K562 (cell line): ENCODE measurements around the gene SNRNP70. TPM values are rescaled to one million over a fixed set of nuclear protein-coding genes. Genes with fewer than 3 reads are reported as not detected.
A peak's percentile ranks its signal among the peaks of the same experiment; 100 is the strongest.

Experiments used
- ATAC-seq: fragments of 200-7000 bp; cut with Tn5 transposase; 3 replicates; pipeline ENCODE4 v1.9.1; 2020; ENCODE audit warnings: moderate library complexity
- BruUV-seq: library from RNA; stranded (reverse); fragments of 400-500 nt; replicated peaks from 2 replicates; lab custom pipeline; 2021; lab: Mats Ljungman, UMichigan
- CTCF ChIA-PET: fragments of 300-600 bp; formaldehyde crosslinking; extraction: SDS; loops from one replicate; lab custom pipeline; 2021; ENCODE audit warnings: low intra/inter-chr PET ratio; lab: Yijun Ruan, JAX
- POLR2A ChIA-PET: fragments of 300-600, 350-650 bp; sonication (Branson Sonifier 250); formaldehyde crosslinking; extraction: SDS; loops from one replicate; lab custom pipeline; 2021; ENCODE audit warnings: antibody characterized with exemption, inconsistent platforms; lab: Yijun Ruan, JAX
- DNase-seq, 4 experiments: peaks; one replicate each; pipeline versions ENCODE4 v3.0.0 to v3.0.0-alpha.2; 2011 to 2018; ENCODE audit warnings: low spot score in 3 of 4, mixed read lengths in 3 of 4; ENCODE audit errors: extremely low read depth in 1 of 4
- FAIRE-seq: peaks from 2 replicates; lab custom pipeline; 2011; peaks lifted over from hg19 to GRCh38; lab: Jason Lieb, UNC
- H2AFZ ChIP-seq: 2 replicates; pipeline ENCODE4 v1.6.0; 2011; ENCODE audit warnings: low read depth, low read length, control low read depth, inconsistent platforms
- H3K27ac ChIP-seq: fragments of 200-600 bp; 3 replicates; pipeline ENCODE4 v1.8.0; 2011; ENCODE audit warnings: low read depth, mild to moderate bottlenecking, control low read depth, inconsistent platforms, low read length, moderate library complexity, mixed read lengths; ENCODE audit errors: extremely low read depth
- H3K27me3 ChIP-seq, 2 experiments: fragments of 300-600 bp in 1 of 2; 2 replicates in 1 of 2; 3 replicates in 1 of 2; pipeline versions ENCODE4 v1.6.0 to v1.8.0; 2011; ENCODE audit warnings: inconsistent platforms in 2 of 2, low read length in 2 of 2, mild to moderate bottlenecking in 1 of 2, mixed read lengths in 1 of 2, moderate library complexity in 1 of 2; ENCODE audit not compliant: control insufficient read depth in 2 of 2, insufficient read depth in 2 of 2
- H3K36me3 ChIP-seq: fragments of 300-600 bp; 3 replicates; pipeline ENCODE4 v1.8.0; 2011; ENCODE audit warnings: mild to moderate bottlenecking, low read length, inconsistent platforms; ENCODE audit not compliant: control insufficient read depth, insufficient read depth
- H3K4me1 ChIP-seq, 2 experiments: fragments of 200-600 bp in 1 of 2; replicated peaks in 1 of 2; 2 replicates in 1 of 2; 3 replicates in 1 of 2; pipeline versions ENCODE4 v1.5.1 to v1.8.0; 2011; ENCODE audit warnings: inconsistent platforms in 2 of 2, low read length in 2 of 2, mild to moderate bottlenecking in 1 of 2, mixed read lengths in 1 of 2, moderate library complexity in 1 of 2; ENCODE audit not compliant: control insufficient read depth in 2 of 2, insufficient read depth in 2 of 2
- H3K4me2 ChIP-seq: 2 replicates; pipeline ENCODE4 v1.6.1; 2011; ENCODE audit warnings: low read length, control low read depth, inconsistent platforms, mixed read lengths; ENCODE audit not compliant: insufficient read depth
- H3K4me3 ChIP-seq: fragments of 200-600 bp; sonication (generic), shearing (Covaris generic); 2 replicates; pipeline ENCODE4 v1.5.1; 2016; ENCODE audit warnings: control low read depth, inconsistent platforms
- H3K79me2 ChIP-seq: fragments of 200-600 bp; 3 replicates; pipeline ENCODE4 v1.8.0; 2011; ENCODE audit warnings: low read length, inconsistent platforms; ENCODE audit not compliant: control insufficient read depth, insufficient read depth
- H3K9ac ChIP-seq, 2 experiments: 2 replicates each; pipeline versions ENCODE4 v1.6.0 to v1.6.1; 2011; ENCODE audit warnings: low read depth in 2 of 2, low read length in 2 of 2, control low read depth in 1 of 2, inconsistent platforms in 1 of 2, mild to moderate bottlenecking in 1 of 2, mixed read lengths in 1 of 2; ENCODE audit not compliant: insufficient read depth in 1 of 2
- H3K9me1 ChIP-seq: one replicate; pipeline ENCODE4 v1.6.0; 2011; ENCODE audit warnings: inconsistent platforms, mild to moderate bottlenecking, low read length, moderate library complexity; ENCODE audit not compliant: control insufficient read depth, insufficient read depth
- H3K9me3 ChIP-seq: replicated peaks from 2 replicates; pipeline ENCODE4 v1.5.1; 2011; ENCODE audit warnings: low read depth, low read length, inconsistent platforms; ENCODE audit not compliant: control insufficient read depth, insufficient read depth
- H4K20me1 ChIP-seq: replicated peaks from 2 replicates; pipeline ENCODE4 v1.6.1; 2011; ENCODE audit warnings: low read length, inconsistent platforms, mixed read lengths; ENCODE audit not compliant: control insufficient read depth, insufficient read depth
- CBX3 ChIP-seq, 2 experiments: IDR thresholded peaks; 1 replicate in 1 of 2; 2 replicates in 1 of 2; pipeline ENCODE4 v1.6.1; 2012; ENCODE audit warnings: inconsistent platforms in 2 of 2, low read length in 2 of 2, borderline replicate concordance in 1 of 2, control low read depth in 1 of 2
- CXXC5 ChIP-seq: fragments of 250-450 bp; sonication (Bioruptor Pico); IDR thresholded peaks from 2 replicates; pipeline ENCODE4 v1.8.0; 2022; ENCODE audit warnings: inconsistent platforms, mild to moderate bottlenecking, moderate library complexity
- DNMT1 ChIP-seq: fragments of 450-650 bp; IDR thresholded peaks from 2 replicates; pipeline ENCODE4 v1.6.1; 2016; ENCODE audit warnings: antibody characterized with exemption, mild to moderate bottlenecking
- HMG20A ChIP-seq: fragments of 450-650 bp; formaldehyde crosslinking; conservative IDR thresholded peaks from 2 replicates; pipeline ENCODE4 v1.4.0; 2020; ENCODE audit warnings: mild to moderate bottlenecking, mixed read lengths
- MBD1 ChIP-seq: fragments of 250-450 bp; sonication (Bioruptor Pico); IDR thresholded peaks from 2 replicates; pipeline ENCODE4 v1.8.0; 2022; ENCODE audit warnings: inconsistent platforms
- MYC ChIP-seq, 2 experiments: fragments of 250-450 bp in 1 of 2; sonication (Bioruptor Pico) in 1 of 2; IDR thresholded peaks; 2 replicates each; pipeline versions ENCODE4 v1.5.1 to v1.6.1; 2012 to 2021; ENCODE audit warnings: low read depth in 2 of 2, borderline replicate concordance in 1 of 2, improper control_type of control experiment in 1 of 2, low read length in 1 of 2, mild to moderate bottlenecking in 1 of 2, moderate library complexity in 1 of 2
- PCBP1 ChIP-seq: fragments of 200-400 bp; formaldehyde crosslinking; IDR thresholded peaks from 2 replicates; pipeline ENCODE4 v1.6.1; 2018; ENCODE audit warnings: mild to moderate bottlenecking, low read depth, low read length; ENCODE audit not compliant: poor library complexity, severe bottlenecking
- PTBP1 ChIP-seq: fragments of 200-400 bp; formaldehyde crosslinking; IDR thresholded peaks from 2 replicates; pipeline ENCODE4 v1.6.1; 2017; ENCODE audit warnings: low read depth, low read length
- SMAD4 ChIP-seq: fragments of 250-450 bp; sonication (Bioruptor Pico); conservative IDR thresholded peaks from 2 replicates; pipeline ENCODE4 v1.8.0; 2021; ENCODE audit warnings: inconsistent platforms, mild to moderate bottlenecking, moderate library complexity
- TAF1 ChIP-seq: IDR thresholded peaks from 2 replicates; pipeline ENCODE4 v1.6.1; 2011; ENCODE audit warnings: mild to moderate bottlenecking, low read length, moderate library complexity; ENCODE audit not compliant: insufficient read depth, control insufficient read depth, severe bottlenecking; ENCODE audit errors: extremely low read depth
- ZHX1 ChIP-seq: fragments of 150-350 bp; conservative IDR thresholded peaks from 2 replicates; pipeline ENCODE4 v1.6.1; 2014; ENCODE audit warnings: low read length
- ZNF121 ChIP-seq: sonication (generic); formaldehyde crosslinking; conservative IDR thresholded peaks from 2 replicates; pipeline ENCODE4 v1.8.0; 2022; ENCODE audit warnings: missing genetic modification reagents
- WGBS: fragments of 100-300 bp; shearing (Covaris generic); methylation state at CpG from one replicate; pipeline ENCODE4 v1.1.6; 2016; ENCODE audit warnings: low coverage, mixed read lengths; ENCODE audit not compliant: insufficient coverage; ENCODE audit errors: missing lambda C conversion rate; 5-methylcytosine and 5-hydroxymethylcytosine counted together
- in situ Hi-C: fragments of 300-500 bp; cut with MboI; formaldehyde crosslinking; loops from 4 replicates; pipeline ENCODE4 v1.15.0; 2018; ENCODE audit warnings: inconsistent platforms, mixed read lengths
- intact Hi-C: fragments of 100-400 bp; cut with micrococcal nuclease; formaldehyde crosslinking; loops from 2 replicates; pipeline ENCODE4 v1.14.2; 2022
- polyA plus RNA-seq, 8 experiments: library from polyadenylated mRNA; depleted of rRNA in 4 of 8; stranded (reverse) in 5 of 8; unstranded in 3 of 8; fragments of >200 nt; fragmentation: Nextera tagmentation in 2 of 8; fragmentation: Illumina TruSeq in 1 of 8; extraction: Ambion mirVana in 2 of 8; extraction: Trizol in 1 of 8; gene quantifications; 2 replicates each; pipeline versions ENCODE4 v1.2.1 to v1.2.3, GENCODE V29; 2011 to 2014; ENCODE audit warnings: inconsistent platforms in 1 of 8, missing spikeins in 1 of 8
- total RNA-seq, 7 experiments: library from RNA; depleted of rRNA in 6 of 7; stranded (reverse); fragments of >200 nt in 6 of 7; fragmentation: Illumina TruSeq in 2 of 7; extraction: Trizol in 2 of 7; gene quantifications; 2 replicates each; pipeline versions ENCODE4 v1.2.1 to v1.2.3, GENCODE V29; 2011 to 2021; ENCODE audit warnings: low replicate concordance in 1 of 7
- TF ChIP-seq, protein P1 (sequence below): fragments of 250-450 bp; sonication (Bioruptor Pico); IDR thresholded peaks from 2 replicates; pipeline ENCODE4 v1.4.0; 2020; ENCODE audit warnings: borderline replicate concordance
- TF ChIP-seq, protein P2 (sequence below): sonication (generic); formaldehyde crosslinking; IDR thresholded peaks from 2 replicates; pipeline ENCODE4 v1.9.0; 2022; ENCODE audit warnings: mild to moderate bottlenecking, missing genetic modification reagents

The SNRNP70 gene
- total and polyA plus RNA-seq, 9 of the 15 experiments (the other 6 are each of a cell fraction or from before 2014, with no cell fraction given), result 2.8 to 496 (median 136) TPM

DNA sequence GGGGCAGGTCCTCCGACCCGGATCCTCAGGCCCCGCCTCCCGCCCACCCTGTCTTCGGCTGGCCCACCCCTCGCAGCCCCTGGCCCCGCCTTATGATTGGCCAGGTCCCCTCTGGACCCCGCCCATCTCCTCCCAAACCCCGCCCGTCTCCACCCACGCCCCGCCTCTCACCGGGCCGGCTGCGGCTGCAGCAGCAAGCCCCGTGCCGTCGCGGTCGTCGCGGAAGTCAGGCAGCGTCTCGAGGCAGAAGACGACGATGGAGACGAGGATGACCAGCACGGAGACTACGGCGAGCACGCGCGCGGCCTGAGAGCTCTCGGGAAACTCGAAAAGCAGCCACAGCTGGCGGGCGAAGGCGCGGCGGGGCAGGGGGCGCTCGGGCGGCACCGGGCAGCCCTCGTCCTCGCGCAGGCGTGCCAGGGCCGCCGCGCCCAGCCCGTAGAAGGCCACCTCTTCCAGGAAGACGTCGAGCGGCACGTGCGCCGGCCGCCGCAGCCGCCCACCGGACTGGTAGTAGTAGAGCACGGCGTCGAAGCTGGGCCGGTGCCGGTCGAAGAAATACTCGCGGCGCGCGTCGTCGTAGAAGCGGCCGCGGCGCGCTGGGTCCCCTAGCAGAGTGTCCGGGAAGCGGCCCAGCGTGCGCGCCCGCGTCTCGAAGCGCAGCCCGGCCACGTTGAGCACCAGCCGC lies 13.2 kb upstream of the SNRNP70 start:
- no peaks in the 10 kb centered on the region for H3K9me1 ChIP-seq
- no peaks in the 10 kb centered on the region for H4K20me1 ChIP-seq
- no TSS peak for BruUV-seq
- intact Hi-C loops (loop anchor here (5.0 kb wide), 1 partner anchor 285 kb away; no protein-coding TSS in a partner anchor), in situ Hi-C loops (no loop called here)
- no peak overlapping the region for H3K27ac ChIP-seq
- peak; percentile 70 to 94 (median 87) for DNase-seq
- CTCF ChIA-PET, result no interaction called here
- no peak overlapping the region for H3K4me2 ChIP-seq
- H3K27me3 ChIP-seq, result peaks cover 9 to 31% of the 10 kb centered on the region in 2 experiments; a peak in 4 of 5 replicates
- H3K79me2 ChIP-seq, result no peaks in the 10 kb centered on the region
- WGBS, result 45% methylated on average over 61 of the region's 93 CpGs
- POLR2A ChIA-PET, result interaction anchor here (0.7 to 1.2 kb wide), 2 partner anchors 9 to 15 kb away, joined by 3 read pairs; no protein-coding TSS in a partner anchor
- peaks cover 9 to 32% of the 10 kb centered on the region in 2 experiments; a peak in 4 of 5 replicates for H3K4me1 ChIP-seq
- peak; percentile 76 for ATAC-seq
- H3K4me3 ChIP-seq, result no peak overlapping the region
- peak; percentile 67 for FAIRE-seq
- H3K9me3 ChIP-seq, result no peaks in the 10 kb centered on the region
- H2AFZ ChIP-seq, result peak overlapping the region; percentile 80
- no peaks in the 10 kb centered on the region for H3K36me3 ChIP-seq
- no peak overlapping the region; a peak in 1 of 4 replicates for H3K9ac ChIP-seq
- TF ChIP-seq DNMT1, result no peak
- TF ChIP-seq, protein P1, sequence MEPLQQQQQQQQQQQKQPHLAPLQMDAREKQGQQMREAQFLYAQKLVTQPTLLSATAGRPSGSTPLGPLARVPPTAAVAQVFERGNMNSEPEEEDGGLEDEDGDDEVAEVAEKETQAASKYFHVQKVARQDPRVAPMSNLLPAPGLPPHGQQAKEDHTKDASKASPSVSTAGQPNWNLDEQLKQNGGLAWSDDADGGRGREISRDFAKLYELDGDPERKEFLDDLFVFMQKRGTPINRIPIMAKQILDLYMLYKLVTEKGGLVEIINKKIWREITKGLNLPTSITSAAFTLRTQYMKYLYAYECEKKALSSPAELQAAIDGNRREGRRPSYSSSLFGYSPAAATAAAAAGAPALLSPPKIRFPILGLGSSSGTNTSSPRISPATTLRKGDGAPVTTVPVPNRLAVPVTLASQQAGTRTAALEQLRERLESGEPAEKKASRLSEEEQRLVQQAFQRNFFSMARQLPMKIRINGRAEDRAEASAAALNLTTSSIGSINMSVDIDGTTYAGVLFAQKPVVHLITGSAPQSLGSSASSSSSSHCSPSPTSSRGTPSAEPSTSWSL (CRISPR knock-in tag), result no peak
- TF ChIP-seq PTBP1, result no peak
- peak; percentile 84; the same call in 1 of the 2 replicates for TF ChIP-seq MBD1
- no peak for TF ChIP-seq ZNF121 (CRISPR knock-in tag)
- TF ChIP-seq TAF1, result no peak
- no peak for TF ChIP-seq HMG20A (CRISPR knock-in tag)
- TF ChIP-seq CBX3 (IDR thresholded peaks at IDR 0.05; ENCODE audit: borderline replicate concordance in 1 of 2, low read length in 2 of 2), result peak in 1 of 2 experiments; percentile 32; a peak in 1 of 3 replicates
- peak; percentile 28; the same call in 1 of the 2 replicates for TF ChIP-seq CXXC5 (CRISPR knock-in tag)
- TF ChIP-seq, protein P2, sequence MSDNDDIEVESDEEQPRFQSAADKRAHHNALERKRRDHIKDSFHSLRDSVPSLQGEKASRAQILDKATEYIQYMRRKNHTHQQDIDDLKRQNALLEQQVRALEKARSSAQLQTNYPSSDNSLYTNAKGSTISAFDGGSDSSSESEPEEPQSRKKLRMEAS, result 0 out of 2 replicates have a peak, but pooled peaks have one; percentile 35
- TF ChIP-seq SMAD4 (CRISPR knock-in tag), result no peak
- peak; percentile 56 for TF ChIP-seq PCBP1
- TF ChIP-seq MYC (IDR thresholded peaks at IDR 0.05; ENCODE audit: low read depth, low read length), result no peak
- TF ChIP-seq MYC (CRISPR knock-in tag; IDR thresholded peaks at IDR 0.05; ENCODE audit: borderline replicate concordance, low read depth), result no peak
- TF ChIP-seq ZHX1, result no peak
